GM12891 (cell line): ENCODE data around the gene EXOSC2.

ENCODE experiments used
- PAX5 ChIP-seq: IDR thresholded peaks from 2 replicates; pipeline ENCODE4 v1.6.1; 2011; ENCODE audit warnings: low read length, moderate library complexity, mild to moderate bottlenecking; ENCODE audit not compliant: insufficient read depth, severe bottlenecking
- POLR2A ChIP-seq: IDR thresholded peaks from 2 replicates; pipeline ENCODE4 v1.6.1; 2011; ENCODE audit warnings: low read depth, low read length, control low read depth
- POLR2AphosphoS5 ChIP-seq: IDR thresholded peaks from 2 replicates; pipeline ENCODE4 v1.6.1; 2011; ENCODE audit warnings: low read depth, low read length, control low read depth
- SPI1 ChIP-seq: IDR thresholded peaks from 2 replicates; pipeline ENCODE4 v1.6.1; 2011; ENCODE audit warnings: low read depth, low read length, control low read depth
- TAF1 ChIP-seq: IDR thresholded peaks from 2 replicates; pipeline ENCODE4 v1.6.1; 2011; ENCODE audit warnings: low read depth, low read length, control low read depth

GRCh38 chr9:130712564-130713285 lies 19.1 kb downstream of the EXOSC2 start:
- TF ChIP-seq POLR2AphosphoS5 (peak; percentile 74), POLR2A (no peak; the same call in 1 of the 2 replicates), TAF1 (peak; percentile 81), SPI1 (no peak), PAX5 (no peak)
